Stimulated activated CD4-positive, alpha-beta T cell treated with anti-CD3 and anti-CD28 coated beads, TNF-alpha, amount 100 ng/mL, for 4 hours (primary cell): ENCODE measurements around the gene CXXC1.
"Not testable (repeated sequence)": the region's sequence is repeated elsewhere in the genome, so short reads cannot be mapped to it uniquely, and the experiment has no call there.

Experiments used
- DNase-seq, 3 experiments: peaks; one replicate each; pipeline ENCODE4 v3.0.0-alpha.2; 2020; ENCODE audit warnings: low read depth in 3 of 3

The CXXC1 gene

DNA sequence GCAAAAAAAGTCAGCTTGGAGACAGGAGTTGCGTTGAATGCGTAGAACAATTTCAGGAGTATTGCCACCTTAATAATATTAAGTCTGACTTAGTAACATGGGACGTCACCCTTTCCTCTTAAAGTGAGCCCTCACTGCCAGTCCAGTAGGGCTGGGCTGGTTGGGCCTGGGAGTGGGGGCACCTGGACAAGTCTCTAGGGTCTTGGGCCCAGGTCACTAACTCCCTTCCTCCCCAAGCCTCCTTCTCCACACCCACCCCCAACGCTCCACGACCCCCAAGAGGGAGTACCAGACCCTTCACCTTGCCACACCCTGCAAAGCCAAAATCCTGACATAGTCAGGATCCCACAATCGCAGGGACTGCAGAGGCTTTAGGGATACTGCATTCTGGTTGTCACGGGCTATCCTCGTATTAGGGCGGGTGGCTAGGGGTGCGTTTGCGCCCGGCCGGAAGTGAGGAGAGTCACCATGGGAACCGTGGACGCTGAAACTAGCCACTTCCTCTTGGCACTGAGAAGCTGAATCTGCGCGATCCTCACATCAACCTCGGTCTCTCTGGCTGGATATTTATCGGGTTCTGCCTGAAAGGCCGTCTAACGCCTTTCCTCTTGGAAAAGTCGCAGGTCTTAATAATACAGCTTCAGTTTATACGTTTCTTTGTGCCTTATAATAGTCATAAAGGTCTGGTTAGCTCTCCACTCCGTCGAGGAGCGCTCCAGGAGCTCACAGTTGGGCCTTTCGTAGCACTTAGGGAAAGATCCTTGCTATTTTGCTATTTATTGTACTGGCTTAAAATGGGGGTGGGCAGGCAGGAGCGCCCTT lies 10.3 kb upstream of the CXXC1 start:
- no peak for DNase-seq

DNA sequence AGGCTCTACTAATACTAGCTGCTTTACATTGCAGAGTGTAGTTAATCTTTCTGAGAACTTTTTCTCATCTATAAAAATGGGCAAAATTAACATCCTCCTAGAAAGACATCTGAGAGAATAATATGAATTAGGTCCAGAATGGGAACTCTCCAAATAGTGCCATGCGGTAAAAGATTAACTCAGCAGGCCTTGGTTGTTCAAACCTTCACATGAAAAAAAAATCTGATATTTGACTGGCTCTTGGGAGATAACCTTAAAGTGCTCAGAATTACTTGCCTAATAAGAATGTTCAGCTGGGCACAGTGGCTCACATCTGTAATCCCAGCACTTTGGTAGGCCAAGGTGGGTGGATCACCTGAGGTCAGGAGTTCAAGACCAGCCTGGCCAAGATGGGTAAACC lies 5.5 kb upstream of the CXXC1 start:
- no peak for DNase-seq

- DNase-seq: no peak
Observed at GRCh38 chr18:50289108-50289443, 1.6 kb upstream of the CXXC1 start.

GRCh38 chr18:50288348-50289107 lies 1.0 kb upstream of the CXXC1 start:
- not testable (repeated sequence) for DNase-seq

DNA sequence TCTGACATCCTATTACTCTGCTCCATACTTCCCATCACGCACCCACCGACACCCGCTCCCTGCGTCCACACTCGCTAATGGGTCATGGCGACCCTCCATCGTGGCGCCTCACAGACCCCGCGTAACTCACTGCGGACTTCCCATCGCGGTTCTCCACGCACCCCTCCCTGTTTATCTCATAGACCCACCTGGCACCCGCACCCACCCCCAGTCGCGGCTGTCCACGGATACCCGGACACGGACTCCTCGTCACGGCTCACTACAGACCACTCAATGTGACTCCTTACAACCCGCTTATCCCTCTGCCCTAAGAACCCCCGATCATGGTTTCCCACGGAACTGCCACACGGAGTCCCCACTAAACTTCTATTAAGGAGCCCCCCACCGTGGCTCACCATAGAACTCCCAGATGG lies 458 bp downstream of the CXXC1 start:
- no peak for DNase-seq

DNA sequence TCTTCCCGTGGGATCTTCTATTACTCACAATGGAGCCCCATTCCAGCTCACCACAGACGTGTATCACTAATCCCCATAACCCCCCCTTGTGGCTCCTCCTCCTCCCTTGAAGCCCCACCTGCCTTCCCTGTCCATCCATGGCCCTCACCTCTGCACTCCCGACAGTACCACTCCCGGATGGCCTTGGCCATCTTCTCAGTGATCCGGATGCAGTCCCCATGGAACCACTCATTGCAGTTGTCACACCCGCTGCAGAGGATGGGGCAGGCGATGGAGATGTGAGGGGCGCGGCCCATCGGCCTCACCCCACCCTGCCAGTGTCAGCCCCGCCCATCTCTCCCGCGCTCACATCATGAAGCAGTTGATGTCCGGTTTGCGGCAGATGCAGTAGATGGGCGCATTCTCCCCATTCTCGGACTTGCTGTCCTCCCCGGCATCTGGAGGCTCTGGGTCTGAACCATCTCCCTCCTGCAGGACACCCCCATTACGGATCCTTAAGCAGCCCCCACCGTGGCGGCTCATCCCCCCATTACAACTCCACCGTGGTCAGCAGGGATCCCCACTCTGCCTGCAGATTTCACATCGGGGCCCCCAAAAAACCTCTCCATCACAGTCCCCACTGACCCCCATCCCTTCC lies 983 bp downstream of the CXXC1 start:
- no peak for DNase-seq

GRCh38 chr18:50285631-50286321 lies 1.7 kb downstream of the CXXC1 start:
- no peak for DNase-seq

- DNase-seq: no peak
Observed at GRCh38 chr18:50285071-50285470, 2.4 kb downstream of the CXXC1 start.

GRCh38 chr18:50284255-50284885 lies 3.1 kb downstream of the CXXC1 start:
- no peak for DNase-seq

- DNase-seq: no peak
Observed at GRCh38 chr18:50283469-50284209, 3.9 kb downstream of the CXXC1 start.

GRCh38 chr18:50282521-50283335 lies 4.8 kb downstream of the CXXC1 start:
- DNase-seq: no peak

- DNase-seq: no peak
Observed at GRCh38 chr18:50281972-50282520, 5.4 kb downstream of the CXXC1 start.

GRCh38 chr18:50281295-50281971 lies 6.1 kb downstream of the CXXC1 start, which contains the start of gene MBD1:
MBD1 (minus strand) TSS chr18:50281523; CDS start chr18:50279992, 1,531 bp downstream.
- DNase-seq: peak; percentile 88 to 95 (median 94)

DNA sequence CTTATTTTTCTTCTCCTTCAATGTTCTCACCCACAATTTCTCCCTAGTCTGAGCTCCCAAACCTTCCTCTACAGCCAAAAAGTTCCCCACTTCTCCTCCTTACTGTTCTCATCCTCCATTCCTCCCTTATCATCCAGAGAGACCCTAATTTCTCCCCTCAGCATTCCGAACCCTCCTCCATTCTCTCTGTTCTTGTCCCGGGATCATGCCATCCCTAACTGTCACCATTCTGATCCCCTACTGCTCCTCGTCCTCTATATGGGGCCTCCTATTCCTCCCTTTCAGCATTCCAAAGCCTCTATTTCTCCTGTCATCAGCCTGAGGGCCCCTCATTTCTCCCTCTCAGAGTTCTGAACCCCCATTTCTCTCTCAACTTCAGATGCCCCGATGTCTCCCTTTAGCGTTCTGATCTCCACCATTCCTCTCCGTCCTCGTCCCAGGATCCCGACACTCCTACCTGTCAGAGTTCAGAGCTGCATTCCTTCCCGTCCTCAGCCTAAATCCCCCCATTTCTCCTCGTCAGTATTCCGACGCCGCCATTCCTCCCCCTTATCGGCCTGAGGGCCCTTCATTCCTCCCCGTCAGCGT lies 6.7 kb downstream of the CXXC1 start:
- no peak for DNase-seq

- no peak for DNase-seq
Observed at GRCh38 chr18:50279752-50280151, 7.7 kb downstream of the CXXC1 start.

GRCh38 chr18:50277942-50278341 lies 9.6 kb downstream of the CXXC1 start:
- DNase-seq: no peak

GRCh38 chr18:50276452-50276851 lies 11.0 kb downstream of the CXXC1 start:
- no peak for DNase-seq

GRCh38 chr18:50275503-50276036 lies 11.9 kb downstream of the CXXC1 start:
- no peak for DNase-seq
